Spleen (tissue), 11 donors: ENCODE measurements around the gene KRTAP1-5. TPM values are rescaled to one million over a fixed set of nuclear protein-coding genes. Genes with fewer than 3 reads are reported as not detected.

Source experiments
- DNase-seq: peaks from one replicate; pipeline ENCODE4 v3.0.0-alpha.2; 2020
- H3K27ac ChIP-seq, 8 donors: fragments of 200-600 bp; sonication (generic) in 7 of 8; 1 replicate in 4 of 8; 2 replicates in 4 of 8; pipeline versions ENCODE4 v1.5.0 to v1.8.0; 2016 to 2021; ENCODE audit warnings: inconsistent platforms in 4 of 8, mild to moderate bottlenecking in 4 of 8, moderate library complexity in 1 of 8
- H3K27me3 ChIP-seq, 7 donors: fragments of 200-600 bp; sonication (generic) in 6 of 7; replicated peaks in 1 of 7; 1 replicate in 4 of 7; 2 replicates in 3 of 7; pipeline versions ENCODE4 v1.5.0 to v1.8.0; 2016 to 2021; ENCODE audit warnings: inconsistent platforms in 3 of 7, mild to moderate bottlenecking in 1 of 7
- H3K36me3 ChIP-seq, 6 donors: fragments of 200-600 bp; sonication (generic) in 5 of 6; 1 replicate in 4 of 6; 2 replicates in 2 of 6; pipeline versions ENCODE4 v1.5.0 to v1.8.0; 2016 to 2021; ENCODE audit warnings: inconsistent platforms in 2 of 6
- H3K4me1 ChIP-seq, 6 donors: fragments of 200-600 bp; sonication (generic) in 5 of 6; 1 replicate in 3 of 6; 2 replicates in 3 of 6; pipeline versions ENCODE4 v1.5.0 to v1.8.0; 2016 to 2021; ENCODE audit warnings: inconsistent platforms in 3 of 6
- H3K4me3 ChIP-seq, 8 donors: fragments of 200-600 bp; sonication (generic) in 7 of 8; 1 replicate in 4 of 8; 2 replicates in 4 of 8; pipeline versions ENCODE4 v1.5.0 to v1.8.0; 2016 to 2021; ENCODE audit warnings: inconsistent platforms in 4 of 8, mild to moderate bottlenecking in 4 of 8, moderate library complexity in 2 of 8
- H3K9me3 ChIP-seq, 8 donors: fragments of 200-600 bp; sonication (generic) in 7 of 8; 1 replicate in 4 of 8; 2 replicates in 4 of 8; pipeline versions ENCODE4 v1.5.0 to v1.8.0; 2016 to 2021; ENCODE audit warnings: inconsistent platforms in 4 of 8
- CTCF ChIP-seq, 11 experiments: fragments of 200-600 bp in 7 of 11; fragments of 450-650 bp in 4 of 11; sonication (generic) in 4 of 11; IDR thresholded peaks in 8 of 11; conservative IDR thresholded peaks in 3 of 11; 1 replicate in 7 of 11; 2 replicates in 4 of 11; pipeline versions ENCODE4 v1.4.0 to v1.8.0; 2016 to 2021; ENCODE audit warnings: antibody characterized with exemption in 11 of 11, inconsistent platforms in 4 of 11, mild to moderate bottlenecking in 1 of 11
- POLR2A ChIP-seq, 3 donors: fragments of 450-650 bp; IDR thresholded peaks; one replicate each; pipeline ENCODE4 v1.5.1; 2017; ENCODE audit warnings: antibody characterized with exemption in 3 of 3, mild to moderate bottlenecking in 1 of 3
- POLR2AphosphoS5 ChIP-seq, 3 donors: sonication (generic); formaldehyde crosslinking; IDR thresholded peaks; one replicate each; pipeline ENCODE4 v1.5.1; 2017; ENCODE audit warnings: antibody characterized with exemption in 3 of 3
- WGBS, 5 donors: extraction: QIAGEN DNeasy Blood & Tissue Kit in 3 of 5; methylation state at CpG; one replicate each; pipeline versions ENCODE4 v1.1.5 to v1.1.7; 2013 to 2018; 5-methylcytosine and 5-hydroxymethylcytosine counted together
- intact Hi-C: fragments of 100-400 bp; cut with DNase I; formaldehyde crosslinking; loops from one replicate; pipeline ENCODE4 v1.15.0; 2023; ENCODE audit warnings: low total_unique reads
- polyA plus RNA-seq, 3 donors: library from polyadenylated mRNA; stranded (reverse); fragments of 200-250 nt; gene quantifications; one replicate each; pipeline ENCODE4 v1.2.1, GENCODE V29; 2013
- small RNA-seq, 4 donors: library from RNA; depleted of rRNA; stranded (forward); fragments of <200 nt; gene quantifications; one replicate each; pipeline ENCODE3, GENCODE V24; 2016
- total RNA-seq, 7 donors: library from RNA; depleted of rRNA in 3 of 7; stranded (reverse); fragments of >200 nt in 3 of 7; fragmentation: NEBNext Ultra II Directional in 4 of 7; extraction: Animal tissue kit (Norgen Biotek cat#: 25700) in 4 of 7; gene quantifications; one replicate each; pipeline versions ENCODE4 v1.1.0 to v1.2.1, GENCODE V29; 2016 to 2021
- donor health status: healthy with polysubstance abuse.
- donor health status: DM: no; HTN: no; CAD: no; lungs with moderate emphysema.
- donor health status: DM: no; HTN: no; CAD: no.
- donor health status: Bipolar disorder and iron deficiency.
- donor health status: healthy.
- donor health status: DM: no; HTN: no; CAD: no.
- donor health status: DM: yes; HTN: yes; CAD: no.

Gene KRTAP1-5
- total and polyA plus RNA-seq, 10 donors = not detected

GRCh38 chr17:40980117-40980516 is 46.9 kb downstream of the KRTAP1-5 start:
- Histone ChIP-seq H3K4me3 (no peak overlapping the region), H3K27ac (no peak overlapping the region), H3K27me3 (peaks cover 0 to 29% (median 0%) of the 10 kb centered on the region in 7 donors), H3K9me3 (no peaks in the 10 kb centered on the region), H3K36me3 (no peaks in the 10 kb centered on the region), H3K4me1 (no peaks in the 10 kb centered on the region)
- DNase-seq = no peak
- TF ChIP-seq POLR2A (IDR thresholded peaks at IDR 0.05) (no peak), POLR2AphosphoS5 (IDR thresholded peaks at IDR 0.05) (no peak), CTCF (IDR thresholded peaks at IDR 0.05 in 8 of 11, conservative IDR thresholded peaks at IDR 0.05 in 3 of 11) (no peak)
- 88 to 96% (median 93%) methylated on average over 3 of the region's 3 CpGs for WGBS, 5 donors
- intact Hi-C loops = no loop called here

GRCh38 chr17:40978575-40979151 is 48.3 kb downstream of the KRTAP1-5 start:
- H3K4me1 ChIP-seq = no peaks in the 10 kb centered on the region
- no peak overlapping the region for H3K27ac ChIP-seq
- intact Hi-C loops = no loop called here
- no peaks in the 10 kb centered on the region for H3K36me3 ChIP-seq
- H3K27me3 ChIP-seq = peaks cover 0 to 24% (median 0%) of the 10 kb centered on the region in 7 donors
- no peak for DNase-seq
- H3K4me3 ChIP-seq = no peak overlapping the region
- no peak for TF ChIP-seq POLR2AphosphoS5 (IDR thresholded peaks at IDR 0.05)
- no peak for TF ChIP-seq POLR2A (IDR thresholded peaks at IDR 0.05)
- TF ChIP-seq CTCF (IDR thresholded peaks at IDR 0.05 in 8 of 11, conservative IDR thresholded peaks at IDR 0.05 in 3 of 11) = no peak
- WGBS, 5 donors = 84 to 92% (median 88%) methylated on average over 13 of the region's 13 CpGs
- no peaks in the 10 kb centered on the region for H3K9me3 ChIP-seq

Small RNA genes within 50 kb of the gene (small RNA-seq; reads per million reads assigned to genes)
- 0 reads per million in 4 donors for gene KRTAP3-4P

Other genes with a start within 250 kb of the KRTAP1-5 start
Only the 30 nearest of the 38 such genes appear.
- 10 to 100 TPM in 4 of 7 donors, 1 to 10 TPM in 3; 4.3 to 39.0 (median 25.9) TPM for gene KRT10, start 204.6 kb downstream of the KRTAP1-5 start, total RNA-seq
- 10 to 100 TPM; 35.3 to 41.8 (median 41.3) TPM for gene KRT10, start 204.6 kb downstream of the KRTAP1-5 start, polyA plus RNA-seq
- not detected for gene KRT12, start 160.0 kb downstream of the KRTAP1-5 start, total RNA-seq
- not detected for gene KRT12, start 160.0 kb downstream of the KRTAP1-5 start, polyA plus RNA-seq
- not detected for gene KRT20, start 142.0 kb downstream of the KRTAP1-5 start, total RNA-seq
- gene KRT20, start 142.0 kb downstream of the KRTAP1-5 start, polyA plus RNA-seq = under 1 TPM in 2 of 3 donors, not detected in 1; 0.07 to 0.45 TPM
- 10 to 100 TPM in 1 of 7 donors, 1 to 10 TPM in 6; 1.5 to 21.7 (median 6.3) TPM for gene KRT23, start 89.6 kb downstream of the KRTAP1-5 start, total RNA-seq
- 1 to 10 TPM in 1 of 3 donors, under 1 TPM in 2; 0.03 to 1.2 (median 0.70) TPM for gene KRT23, start 89.6 kb downstream of the KRTAP1-5 start, polyA plus RNA-seq
- not detected for gene KRT39, start 60.3 kb downstream of the KRTAP1-5 start, total RNA-seq
- not detected for gene KRT39, start 60.3 kb downstream of the KRTAP1-5 start, polyA plus RNA-seq
- not detected for gene KRT40, start 42.9 kb downstream of the KRTAP1-5 start, total RNA-seq
- gene KRT40, start 42.9 kb downstream of the KRTAP1-5 start, polyA plus RNA-seq = not detected
- not detected for gene KRTAP3-3, start 33.0 kb downstream of the KRTAP1-5 start, total RNA-seq
- not detected for gene KRTAP3-3, start 33.0 kb downstream of the KRTAP1-5 start, polyA plus RNA-seq
- not detected for gene KRTAP3-2, start 27.3 kb downstream of the KRTAP1-5 start, total RNA-seq
- not detected for gene KRTAP3-2, start 27.3 kb downstream of the KRTAP1-5 start, polyA plus RNA-seq
- gene KRTAP3-1, start 18.1 kb downstream of the KRTAP1-5 start, total RNA-seq = not detected
- gene KRTAP3-1, start 18.1 kb downstream of the KRTAP1-5 start, polyA plus RNA-seq = not detected
- gene KRTAP1-4, start 3.0 kb upstream of the KRTAP1-5 start, total RNA-seq = not detected
- not detected for gene KRTAP1-4, start 3.0 kb upstream of the KRTAP1-5 start, polyA plus RNA-seq
- not detected for gene KRTAP1-3, start 7.7 kb upstream of the KRTAP1-5 start, total RNA-seq
- gene KRTAP1-3, start 7.7 kb upstream of the KRTAP1-5 start, polyA plus RNA-seq = not detected
- gene KRTAP1-1, start 14.2 kb upstream of the KRTAP1-5 start, total RNA-seq = not detected
- not detected for gene KRTAP1-1, start 14.2 kb upstream of the KRTAP1-5 start, polyA plus RNA-seq
- gene KRTAP2-1, start 20.1 kb upstream of the KRTAP1-5 start, total RNA-seq = not detected
- gene KRTAP2-1, start 20.1 kb upstream of the KRTAP1-5 start, polyA plus RNA-seq = not detected
- gene KRTAP2-2, start 28.0 kb upstream of the KRTAP1-5 start, total RNA-seq = not detected
- not detected for gene KRTAP2-2, start 28.0 kb upstream of the KRTAP1-5 start, polyA plus RNA-seq
- not detected for gene KRTAP2-3, start 32.9 kb upstream of the KRTAP1-5 start, total RNA-seq
- gene KRTAP2-3, start 32.9 kb upstream of the KRTAP1-5 start, polyA plus RNA-seq = not detected
- not detected for gene KRTAP2-4, start 38.7 kb upstream of the KRTAP1-5 start, total RNA-seq
- gene KRTAP2-4, start 38.7 kb upstream of the KRTAP1-5 start, polyA plus RNA-seq = not detected
- not detected for gene KRTAP4-7, start 56.9 kb upstream of the KRTAP1-5 start, total RNA-seq
- not detected for gene KRTAP4-7, start 56.9 kb upstream of the KRTAP1-5 start, polyA plus RNA-seq
- not detected for gene KRTAP4-8, start 70.9 kb upstream of the KRTAP1-5 start, total RNA-seq
- gene KRTAP4-8, start 70.9 kb upstream of the KRTAP1-5 start, polyA plus RNA-seq = not detected
- gene KRTAP4-16, start 75.0 kb upstream of the KRTAP1-5 start, total RNA-seq = not detected
- not detected for gene KRTAP4-16, start 75.0 kb upstream of the KRTAP1-5 start, polyA plus RNA-seq
- not detected for gene KRTAP4-9, start 78.2 kb upstream of the KRTAP1-5 start, total RNA-seq
- gene KRTAP4-9, start 78.2 kb upstream of the KRTAP1-5 start, polyA plus RNA-seq = not detected
- gene KRTAP4-11, start 91.2 kb upstream of the KRTAP1-5 start, total RNA-seq = not detected
- gene KRTAP4-11, start 91.2 kb upstream of the KRTAP1-5 start, polyA plus RNA-seq = not detected
- gene KRTAP4-12, start 97.0 kb upstream of the KRTAP1-5 start, total RNA-seq = not detected
- gene KRTAP4-12, start 97.0 kb upstream of the KRTAP1-5 start, polyA plus RNA-seq = not detected
- gene KRTAP4-6, start 113.3 kb upstream of the KRTAP1-5 start, total RNA-seq = not detected
- not detected for gene KRTAP4-6, start 113.3 kb upstream of the KRTAP1-5 start, polyA plus RNA-seq
- not detected for gene KRTAP4-5, start 122.6 kb upstream of the KRTAP1-5 start, total RNA-seq
- gene KRTAP4-5, start 122.6 kb upstream of the KRTAP1-5 start, polyA plus RNA-seq = not detected
- not detected for gene KRTAP4-4, start 133.5 kb upstream of the KRTAP1-5 start, total RNA-seq
- gene KRTAP4-4, start 133.5 kb upstream of the KRTAP1-5 start, polyA plus RNA-seq = not detected
- gene KRTAP4-3, start 141.0 kb upstream of the KRTAP1-5 start, total RNA-seq = not detected
- gene KRTAP4-3, start 141.0 kb upstream of the KRTAP1-5 start, polyA plus RNA-seq = not detected
- gene KRTAP4-2, start 151.0 kb upstream of the KRTAP1-5 start, total RNA-seq = not detected
- not detected for gene KRTAP4-2, start 151.0 kb upstream of the KRTAP1-5 start, polyA plus RNA-seq
- not detected for gene KRTAP4-1, start 157.7 kb upstream of the KRTAP1-5 start, total RNA-seq
- gene KRTAP4-1, start 157.7 kb upstream of the KRTAP1-5 start, polyA plus RNA-seq = not detected
- not detected for gene KRTAP9-1, start 162.7 kb upstream of the KRTAP1-5 start, total RNA-seq
- not detected for gene KRTAP9-1, start 162.7 kb upstream of the KRTAP1-5 start, polyA plus RNA-seq
- gene KRTAP9-2, start 199.4 kb upstream of the KRTAP1-5 start, total RNA-seq = not detected
- not detected for gene KRTAP9-2, start 199.4 kb upstream of the KRTAP1-5 start, polyA plus RNA-seq